SJSA1 (cell line): ENCODE data around the gene RUSF1. TPM values are rescaled to one million over a fixed set of nuclear protein-coding genes. Genes with fewer than 3 reads are reported as not detected.
"Not testable (repeated sequence)": the region's sequence is repeated elsewhere in the genome, so short reads cannot be mapped to it uniquely, and the experiment has no call there.

ENCODE experiments used
- DNase-seq, 2 experiments: peaks; one replicate each; pipeline ENCODE4 v3.0.0-alpha.2; 2015 to 2020; ENCODE audit warnings: low spot score in 2 of 2, low read depth in 1 of 2
- H3K27ac ChIP-seq: fragments of 250-450 bp; sonication (Bioruptor Pico); 2 replicates; pipeline ENCODE4 v1.5.1; 2020; ENCODE audit warnings: mild to moderate bottlenecking, moderate library complexity
- H3K27me3 ChIP-seq: fragments of 250-450 bp; sonication (Bioruptor Pico); replicated peaks from 2 replicates; pipeline ENCODE4 v1.5.1; 2020; ENCODE audit warnings: mild to moderate bottlenecking, moderate library complexity
- H3K36me3 ChIP-seq: fragments of 250-450 bp; sonication (Bioruptor Pico); 2 replicates; pipeline ENCODE4 v1.5.1; 2020; ENCODE audit warnings: mild to moderate bottlenecking
- H3K4me1 ChIP-seq: fragments of 250-450 bp; sonication (Bioruptor Pico); replicated peaks from 2 replicates; pipeline ENCODE4 v1.6.1; 2021; ENCODE audit warnings: mild to moderate bottlenecking
- H3K4me3 ChIP-seq: fragments of 250-450 bp; sonication (Bioruptor Pico); 2 replicates; pipeline ENCODE4 v1.5.1; 2020; ENCODE audit warnings: mild to moderate bottlenecking
- H3K9me3 ChIP-seq: fragments of 250-450 bp; sonication (Bioruptor Pico); replicated peaks from 2 replicates; pipeline ENCODE4 v1.5.1; 2020; ENCODE audit warnings: mild to moderate bottlenecking
- total RNA-seq: library from RNA; depleted of rRNA; stranded (reverse); fragments of >200 nt; shearing (Covaris generic); gene quantifications from 2 replicates; pipeline ENCODE4 v1.2.3, GENCODE V29; 2014; rRNA removed

RUSF1 gene
- total RNA-seq, 1 experiment from 2014 or later: 49.5 TPM

GRCh38 chr16:31455601-31456314, 52.4 kb downstream of the RUSF1 start:
- Histone ChIP-seq H3K27ac (no peak overlapping the region), H3K4me1 (peaks cover 42% of the 10 kb centered on the region), H3K9me3 (no peaks in the 10 kb centered on the region), H3K4me3 (no peak overlapping the region), H3K27me3 (no peaks in the 10 kb centered on the region), H3K36me3 (peaks cover 16% of the 10 kb centered on the region)
- no peak for DNase-seq

- Histone ChIP-seq H3K4me3 (no peak overlapping the region), H3K4me1 (peaks cover 36% of the 10 kb centered on the region), H3K27ac (peak overlapping the region; percentile 67; the same call in 1 of the 2 replicates), H3K27me3 (no peaks in the 10 kb centered on the region), H3K36me3 (peaks cover 14% of the 10 kb centered on the region), H3K9me3 (no peaks in the 10 kb centered on the region)
- no peak for DNase-seq
These were observed 54.7 kb downstream of the RUSF1 start for GRCh38 chr16:31453255-31454204.

- H3K27me3 ChIP-seq: no peaks in the 10 kb centered on the region
- H3K36me3 ChIP-seq: peaks cover 13% of the 10 kb centered on the region
- H3K9me3 ChIP-seq: no peaks in the 10 kb centered on the region
- H3K27ac ChIP-seq: peak overlapping the region; percentile 67
- H3K4me3 ChIP-seq: no peak overlapping the region
- peaks cover 29% of the 10 kb centered on the region for H3K4me1 ChIP-seq
- DNase-seq: peak; percentile 74 to 82
These were observed 55.5 kb downstream of the RUSF1 start for GRCh38 chr16:31452631-31453106.

- Histone ChIP-seq H3K27ac (peak overlapping the region; percentile 67), H3K4me1 (peaks cover 23% of the 10 kb centered on the region), H3K36me3 (peaks cover 7% of the 10 kb centered on the region; the same call in 1 of the 2 replicates), H3K4me3 (no peak overlapping the region), H3K27me3 (no peaks in the 10 kb centered on the region), H3K9me3 (no peaks in the 10 kb centered on the region)
- peak; percentile 55 to 74 for DNase-seq
These were observed 56.4 kb downstream of the RUSF1 start for GRCh38 chr16:31451681-31452351.

DNA sequence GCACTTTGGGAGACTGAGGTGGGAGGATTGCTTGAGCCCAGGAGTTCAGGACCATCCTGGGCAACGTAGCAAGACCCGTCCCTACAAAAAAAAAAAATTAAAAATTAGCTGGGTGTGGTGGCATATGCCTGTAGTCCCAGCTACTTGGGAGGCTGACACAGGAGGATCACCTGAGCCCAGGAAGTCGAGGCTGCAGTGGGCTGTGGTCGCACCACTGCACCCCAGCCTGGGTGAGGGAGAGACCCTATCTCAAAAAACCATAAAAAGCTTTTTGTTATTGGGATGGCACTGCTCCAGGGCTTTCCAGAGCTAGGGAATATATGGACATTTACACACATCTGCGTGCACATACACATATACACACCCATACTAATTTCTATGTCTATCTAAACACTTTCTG, 57.0 kb downstream of the RUSF1 start:
- DNase-seq: no peak
- Histone ChIP-seq H3K36me3 (0 out of 2 replicates have a peak, but pooled peaks cover 5% of the 10 kb centered on the region), H3K4me3 (no peak overlapping the region), H3K9me3 (no peaks in the 10 kb centered on the region), H3K27me3 (0 out of 2 replicates have a peak, but pooled peaks cover 2% of the 10 kb centered on the region), H3K27ac (no peak overlapping the region), H3K4me1 (peaks cover 23% of the 10 kb centered on the region)

GRCh38 chr16:31445931-31446330, 62.3 kb downstream of the RUSF1 start:
- H3K27me3 ChIP-seq, H3K4me1 ChIP-seq, H3K27ac ChIP-seq, DNase-seq, H3K36me3 ChIP-seq, H3K9me3 ChIP-seq, H3K4me3 ChIP-seq: not testable (repeated sequence)

DNA sequence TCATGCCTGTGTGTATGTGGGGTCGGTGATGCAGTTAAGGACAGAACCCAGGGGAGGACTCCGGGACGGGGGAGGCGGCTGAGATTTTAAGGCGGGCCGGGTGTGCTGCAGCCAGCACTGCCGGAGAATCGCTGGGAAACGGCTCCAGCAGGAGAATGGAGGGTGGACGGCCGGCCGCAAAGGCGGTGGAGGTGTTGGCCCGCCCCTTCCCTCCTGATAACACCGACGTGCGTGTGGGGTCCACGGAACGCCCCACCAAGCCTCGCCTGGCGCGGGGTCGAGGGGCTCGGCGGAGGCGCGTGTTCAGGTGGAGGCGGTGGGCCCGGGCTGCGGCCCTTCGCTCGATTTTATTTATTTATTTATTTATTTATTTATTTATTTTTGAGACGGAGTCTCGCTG, 66.2 kb downstream of the RUSF1 start:
- Histone ChIP-seq H3K36me3 (no peaks in the 10 kb centered on the region), H3K27me3 (peaks cover 3% of the 10 kb centered on the region; the same call in 1 of the 2 replicates), H3K9me3 (no peaks in the 10 kb centered on the region), H3K4me3 (peak overlapping the region; percentile 53), H3K4me1 (peaks cover 5% of the 10 kb centered on the region; the same call in 1 of the 2 replicates), H3K27ac (no peak overlapping the region)
- DNase-seq: no peak

DNA sequence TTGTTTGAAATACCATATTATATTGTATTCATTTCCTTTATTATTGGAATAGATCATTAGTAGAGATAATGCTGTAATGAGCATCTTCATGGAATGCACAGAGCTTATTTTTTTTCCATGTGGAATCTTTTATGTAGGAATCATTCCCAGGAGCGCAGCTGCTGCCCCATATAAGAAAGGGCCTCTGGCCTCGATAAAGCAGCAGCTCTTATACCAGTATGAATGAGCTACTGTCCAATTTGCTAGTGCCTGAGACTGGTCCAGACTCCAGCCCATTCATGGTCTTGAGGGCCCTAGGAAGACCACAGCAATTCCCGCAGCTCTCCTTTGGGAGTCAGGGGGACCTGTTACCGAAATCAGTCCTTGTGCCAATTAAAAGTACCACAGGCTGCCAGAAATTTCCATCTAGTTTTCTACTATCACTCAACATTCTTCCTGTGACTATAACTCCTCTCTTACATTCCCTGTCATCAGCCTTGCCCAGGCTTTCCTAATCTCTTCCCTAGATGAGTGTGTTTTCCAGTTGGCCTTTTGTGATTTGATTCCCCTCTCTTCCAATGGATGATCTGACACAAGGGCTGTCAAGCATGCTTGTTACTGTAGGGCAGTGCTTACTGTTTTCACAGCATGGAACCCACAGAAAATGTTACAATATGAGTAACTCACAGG, 67.5 kb downstream of the RUSF1 start:
- no peak for DNase-seq
- H3K27ac ChIP-seq: no peak overlapping the region

GRCh38 chr16:31439519-31439918, 68.7 kb downstream of the RUSF1 start:
- no peaks in the 10 kb centered on the region for H3K27me3 ChIP-seq
- no peak overlapping the region for H3K27ac ChIP-seq
- no peak for DNase-seq
- H3K4me3 ChIP-seq: no peak overlapping the region
- no peaks in the 10 kb centered on the region for H3K9me3 ChIP-seq
- H3K4me1 ChIP-seq: peaks cover 5% of the 10 kb centered on the region; the same call in 1 of the 2 replicates
- H3K36me3 ChIP-seq: no peaks in the 10 kb centered on the region

More for the DNA sequence above, 67.5 kb downstream of the RUSF1 start:
- H3K27me3 ChIP-seq: no peaks in the 10 kb centered on the region; the same call in 1 of the 2 replicates
- no peaks in the 10 kb centered on the region for H3K9me3 ChIP-seq
- H3K36me3 ChIP-seq: no peaks in the 10 kb centered on the region
- H3K4me1 ChIP-seq: peaks cover 5% of the 10 kb centered on the region; the same call in 1 of the 2 replicates
- H3K4me3 ChIP-seq: no peak overlapping the region

Other genes starting within 250 kb of the RUSF1 start
- gene ITGAM, start 248.4 kb downstream of the RUSF1 start, total RNA-seq: 0.05 TPM in 1 of 2 replicates, not detected in the other
- 0.09 TPM in 1 of 2 replicates, not detected in the other for gene ITGAX, start 153.2 kb downstream of the RUSF1 start, total RNA-seq
- not detected in 2 replicates for gene ITGAD, start 115.1 kb downstream of the RUSF1 start, total RNA-seq
- gene COX6A2, start 80.0 kb downstream of the RUSF1 start, total RNA-seq: not detected in 2 replicates
- 0.32 TPM in 1 of 2 replicates, not detected in the other for gene ZNF843, start 65.6 kb downstream of the RUSF1 start, total RNA-seq
- 9.8 and 11.6 TPM in 2 replicates for gene ARMC5, start 48.9 kb downstream of the RUSF1 start, total RNA-seq
- 66.3 and 90.1 TPM in 2 replicates for gene TGFB1I1, start 36.2 kb downstream of the RUSF1 start, total RNA-seq
- not detected in 2 replicates for gene SLC5A2, start 25.3 kb downstream of the RUSF1 start, total RNA-seq
- not detected in 2 replicates for gene AHSP, start 19.5 kb upstream of the RUSF1 start, total RNA-seq